ENCODE measurements around the gene UGT1A7.

DNA sequence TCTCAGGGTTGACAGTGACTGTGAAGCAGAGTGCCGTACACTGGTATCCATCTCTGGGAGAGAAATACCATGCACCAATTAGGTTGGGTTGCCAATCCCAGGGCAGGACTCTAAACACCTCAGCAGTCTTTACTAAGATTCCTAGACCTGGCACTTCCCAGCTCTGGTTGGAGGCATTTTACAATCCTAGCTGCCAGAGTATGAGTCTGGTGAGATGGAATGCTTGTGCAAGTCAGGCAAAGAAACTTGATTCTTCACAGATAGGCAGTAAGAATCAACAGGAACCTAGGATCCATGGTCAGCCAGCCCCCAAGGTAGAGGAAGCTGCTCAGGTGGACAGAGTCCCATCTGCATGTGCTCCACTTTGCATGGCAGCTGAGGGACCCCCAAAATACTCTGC, 25.0 kb downstream of the UGT1A7 start:
- TF ChIP-seq, protein P1, sequence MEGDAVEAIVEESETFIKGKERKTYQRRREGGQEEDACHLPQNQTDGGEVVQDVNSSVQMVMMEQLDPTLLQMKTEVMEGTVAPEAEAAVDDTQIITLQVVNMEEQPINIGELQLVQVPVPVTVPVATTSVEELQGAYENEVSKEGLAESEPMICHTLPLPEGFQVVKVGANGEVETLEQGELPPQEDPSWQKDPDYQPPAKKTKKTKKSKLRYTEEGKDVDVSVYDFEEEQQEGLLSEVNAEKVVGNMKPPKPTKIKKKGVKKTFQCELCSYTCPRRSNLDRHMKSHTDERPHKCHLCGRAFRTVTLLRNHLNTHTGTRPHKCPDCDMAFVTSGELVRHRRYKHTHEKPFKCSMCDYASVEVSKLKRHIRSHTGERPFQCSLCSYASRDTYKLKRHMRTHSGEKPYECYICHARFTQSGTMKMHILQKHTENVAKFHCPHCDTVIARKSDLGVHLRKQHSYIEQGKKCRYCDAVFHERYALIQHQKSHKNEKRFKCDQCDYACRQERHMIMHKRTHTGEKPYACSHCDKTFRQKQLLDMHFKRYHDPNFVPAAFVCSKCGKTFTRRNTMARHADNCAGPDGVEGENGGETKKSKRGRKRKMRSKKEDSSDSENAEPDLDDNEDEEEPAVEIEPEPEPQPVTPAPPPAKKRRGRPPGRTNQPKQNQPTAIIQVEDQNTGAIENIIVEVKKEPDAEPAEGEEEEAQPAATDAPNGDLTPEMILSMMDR (IDR thresholded peaks at IDR 0.05) = no peak
- no peak for TF ChIP-seq POLR2A (IDR thresholded peaks at IDR 0.05)

Measured in body of pancreas (tissue), 4 donors.